AG09309 (cell line): ENCODE data around the gene UBXN6.

Source experiments
- DNase-seq: peaks from one replicate; pipeline ENCODE4 v3.0.0-alpha.2; 2010; ENCODE audit warnings: low read depth
- H3K4me3 ChIP-seq: 2 replicates; pipeline ENCODE4 v1.5.1; 2011; ENCODE audit warnings: mild to moderate bottlenecking, low read depth, low read length, moderate library complexity; ENCODE audit not compliant: control insufficient read depth
- TF ChIP-seq, protein P1 (sequence below): IDR thresholded peaks from 2 replicates; pipeline ENCODE4 v1.5.1; 2011; ENCODE audit warnings: mild to moderate bottlenecking, low read depth, low read length, inconsistent platforms; ENCODE audit not compliant: insufficient read depth, control insufficient read depth; ENCODE audit errors: missing control alignments

UBXN6 gene

GRCh38 chr19:4415352-4415751, 42.2 kb downstream of the UBXN6 start:
- DNase-seq: no peak
- TF ChIP-seq, protein P1, sequence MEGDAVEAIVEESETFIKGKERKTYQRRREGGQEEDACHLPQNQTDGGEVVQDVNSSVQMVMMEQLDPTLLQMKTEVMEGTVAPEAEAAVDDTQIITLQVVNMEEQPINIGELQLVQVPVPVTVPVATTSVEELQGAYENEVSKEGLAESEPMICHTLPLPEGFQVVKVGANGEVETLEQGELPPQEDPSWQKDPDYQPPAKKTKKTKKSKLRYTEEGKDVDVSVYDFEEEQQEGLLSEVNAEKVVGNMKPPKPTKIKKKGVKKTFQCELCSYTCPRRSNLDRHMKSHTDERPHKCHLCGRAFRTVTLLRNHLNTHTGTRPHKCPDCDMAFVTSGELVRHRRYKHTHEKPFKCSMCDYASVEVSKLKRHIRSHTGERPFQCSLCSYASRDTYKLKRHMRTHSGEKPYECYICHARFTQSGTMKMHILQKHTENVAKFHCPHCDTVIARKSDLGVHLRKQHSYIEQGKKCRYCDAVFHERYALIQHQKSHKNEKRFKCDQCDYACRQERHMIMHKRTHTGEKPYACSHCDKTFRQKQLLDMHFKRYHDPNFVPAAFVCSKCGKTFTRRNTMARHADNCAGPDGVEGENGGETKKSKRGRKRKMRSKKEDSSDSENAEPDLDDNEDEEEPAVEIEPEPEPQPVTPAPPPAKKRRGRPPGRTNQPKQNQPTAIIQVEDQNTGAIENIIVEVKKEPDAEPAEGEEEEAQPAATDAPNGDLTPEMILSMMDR: no peak
- no peak overlapping the region for H3K4me3 ChIP-seq

GRCh38 chr19:4414800-4415321, 42.7 kb downstream of the UBXN6 start:
- no peak for DNase-seq
- TF ChIP-seq, protein P1: no peak
- H3K4me3 ChIP-seq: no peak overlapping the region

DNA sequence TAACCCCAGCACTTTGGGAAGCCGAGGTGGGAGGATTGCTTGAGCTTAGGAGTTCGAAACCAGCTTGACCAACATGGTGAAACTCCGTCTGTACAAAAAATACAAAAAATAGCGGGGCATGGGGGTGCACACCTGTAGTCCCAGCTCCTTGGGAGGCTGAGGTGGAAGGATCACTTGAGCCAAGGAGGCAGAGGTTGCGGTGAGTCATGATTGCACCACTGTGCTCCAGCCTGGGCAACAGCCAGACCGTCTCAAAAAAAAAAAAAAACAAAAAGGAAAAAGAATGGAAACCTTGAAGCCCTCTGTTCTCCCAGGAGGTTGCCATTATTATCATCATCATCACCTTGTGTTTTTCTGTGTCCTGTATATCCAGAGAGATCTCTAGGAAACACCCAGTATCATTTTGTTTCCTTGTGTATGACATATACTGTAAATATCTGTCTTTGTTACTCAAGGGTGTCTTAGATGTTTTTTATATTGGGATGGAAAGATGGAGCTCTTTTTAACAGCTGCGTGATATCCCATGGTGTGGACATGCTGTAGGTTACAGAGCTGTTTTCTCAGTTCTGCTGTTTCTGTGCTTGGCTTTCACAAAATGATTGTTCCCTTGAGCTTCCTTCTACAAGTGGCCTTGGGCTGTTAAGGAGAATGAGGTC, 43.3 kb downstream of the UBXN6 start:
- H3K4me3 ChIP-seq: no peak overlapping the region
- DNase-seq: no peak
- TF ChIP-seq, protein P1: no peak

GRCh38 chr19:4413588-4413987, 44.0 kb downstream of the UBXN6 start:
- TF ChIP-seq, protein P1: no peak
- DNase-seq: no peak
- no peak overlapping the region for H3K4me3 ChIP-seq

DNA sequence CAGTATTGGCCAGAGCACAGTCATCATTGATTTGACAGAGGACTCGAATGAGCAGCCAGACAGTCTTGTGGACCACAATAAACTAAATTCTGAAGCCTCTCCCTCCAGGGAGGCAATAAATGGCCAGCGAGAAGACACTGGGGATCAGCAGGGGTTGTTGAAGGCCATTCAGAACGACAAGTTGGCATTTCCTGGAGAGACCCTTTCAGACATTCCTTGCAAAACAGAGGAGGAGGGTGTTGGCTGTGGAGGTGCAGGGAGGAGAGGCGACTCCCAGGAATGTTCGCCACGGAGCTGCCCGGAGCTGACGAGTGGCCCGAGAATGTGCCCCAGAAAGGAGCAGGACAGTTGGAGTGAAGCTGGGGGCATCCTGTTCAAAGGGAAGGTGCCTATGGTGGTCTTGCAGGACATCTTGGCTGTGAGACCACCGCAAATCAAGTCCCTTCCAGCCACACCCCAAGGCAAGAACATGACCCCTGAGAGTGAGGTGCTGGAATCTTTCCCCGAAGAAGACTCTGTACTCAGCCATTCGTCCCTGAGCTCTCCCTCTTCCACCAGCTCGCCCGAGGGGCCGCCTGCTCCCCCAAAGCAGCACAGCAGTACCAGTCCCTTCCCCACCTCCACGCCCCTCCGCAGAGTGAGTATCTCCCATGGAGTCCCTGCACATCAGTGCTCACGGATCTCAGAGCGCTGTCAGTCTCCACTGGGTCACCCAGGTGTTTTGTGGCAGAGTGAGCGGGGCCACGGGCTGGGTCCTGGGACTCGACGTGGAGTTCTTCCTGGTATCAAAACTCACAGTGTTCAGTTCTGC, 48.3 kb downstream of the UBXN6 start:
- no peak overlapping the region for H3K4me3 ChIP-seq
- DNase-seq: no peak
- TF ChIP-seq, protein P1: no peak

DNA sequence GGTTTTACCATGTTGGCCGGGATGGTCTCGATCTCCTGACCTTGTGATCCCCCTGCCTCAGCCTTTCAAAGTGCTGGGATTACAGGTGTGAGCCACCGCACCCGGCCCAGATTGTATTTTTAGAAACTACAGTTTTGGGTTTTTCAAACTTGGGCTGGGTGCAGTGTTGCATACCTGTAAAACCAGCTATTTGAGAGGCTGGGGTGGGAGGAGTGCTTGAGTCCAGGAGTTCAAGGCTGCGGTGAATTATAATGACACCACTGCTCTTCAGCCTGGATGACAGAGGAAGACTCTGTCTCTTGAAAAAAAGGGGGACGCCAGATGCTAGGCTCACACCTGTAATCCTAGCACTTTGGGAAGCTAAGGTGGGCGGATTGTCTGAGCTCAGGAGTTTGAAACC, 51.0 kb downstream of the UBXN6 start:
- TF ChIP-seq, protein P1: no peak
- H3K4me3 ChIP-seq: no peak overlapping the region
- no peak for DNase-seq
